Ecto neural progenitor cell (in vitro differentiated cells): ENCODE results near the gene CSTF3.
"Not testable (repeated sequence)": the region's sequence is repeated elsewhere in the genome, so short reads cannot be mapped to it uniquely, and the experiment has no call there.

Experiments
- DNase-seq: peaks from one replicate; pipeline ENCODE4 v3.0.0-alpha.2; 2018; ENCODE audit warnings: low spot score

CSTF3 gene

GRCh38 chr11:33086017-33086416, 75.3 kb downstream of the CSTF3 start:
- no peak for DNase-seq

GRCh38 chr11:33083918-33084317, 77.4 kb downstream of the CSTF3 start:
- no peak for DNase-seq

- no peak for DNase-seq
Measured at GRCh38 chr11:33072465-33072864, 88.8 kb downstream of the CSTF3 start.

- no peak for DNase-seq
Measured at GRCh38 chr11:33068611-33069340, 92.5 kb downstream of the CSTF3 start.

- no peak for DNase-seq
Measured at GRCh38 chr11:33067294-33067693, 94.0 kb downstream of the CSTF3 start.

DNA sequence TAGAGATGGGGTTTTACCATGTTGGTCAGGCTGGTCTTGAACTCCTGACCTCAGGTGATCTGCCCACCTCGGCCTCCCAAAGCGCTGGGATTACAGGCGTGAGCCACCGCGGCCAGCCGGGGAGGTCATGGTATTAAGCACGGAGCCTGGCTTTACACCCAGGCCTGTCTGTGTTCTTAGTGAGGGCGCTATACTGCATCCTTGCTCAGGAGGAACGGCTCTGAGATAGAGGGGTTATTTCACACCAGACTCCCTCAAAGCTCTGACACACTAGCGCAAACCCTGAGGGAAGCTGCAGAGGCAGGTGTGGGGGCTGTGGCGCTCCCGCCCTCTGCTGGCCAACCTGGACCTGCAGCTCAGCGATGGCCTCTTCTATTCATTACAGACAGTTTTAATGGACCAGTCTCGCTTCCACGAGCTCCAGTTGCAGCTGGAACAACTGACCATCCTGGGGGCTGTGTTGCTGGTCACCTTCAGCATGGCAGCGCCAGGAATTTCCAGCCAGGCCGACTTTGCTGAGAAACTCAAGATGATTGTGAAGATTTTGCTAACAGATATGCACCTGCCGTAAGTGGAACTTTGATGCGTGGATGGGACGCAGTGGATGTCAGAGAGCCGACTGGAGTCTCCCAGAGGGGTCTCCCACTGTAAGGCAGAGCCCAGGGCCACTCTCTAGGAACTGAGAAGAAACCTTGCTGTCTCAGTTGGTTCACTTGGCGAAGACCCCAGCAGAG, 95.7 kb downstream of the CSTF3 start:
- peak; percentile 81 for DNase-seq

DNA sequence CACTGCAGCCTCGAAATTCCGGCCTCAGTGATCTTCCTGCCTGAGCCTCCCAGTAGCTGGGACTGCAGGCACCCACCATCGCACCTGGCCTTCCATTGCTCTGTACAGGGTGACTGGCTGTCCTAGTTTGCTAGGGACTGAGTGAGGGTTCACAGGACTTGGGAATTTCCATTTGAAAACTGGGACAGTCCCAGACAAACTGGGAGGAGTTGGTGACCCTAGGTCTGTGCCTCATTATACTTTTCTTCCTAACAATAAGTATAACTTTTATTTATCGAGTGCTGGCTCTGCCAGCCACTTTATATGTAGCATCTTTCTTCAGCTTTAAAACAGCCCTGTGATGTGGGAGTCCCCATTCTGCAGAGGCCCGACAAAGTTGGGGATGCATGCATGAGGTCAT, 96.4 kb downstream of the CSTF3 start:
- DNase-seq = no peak

DNA sequence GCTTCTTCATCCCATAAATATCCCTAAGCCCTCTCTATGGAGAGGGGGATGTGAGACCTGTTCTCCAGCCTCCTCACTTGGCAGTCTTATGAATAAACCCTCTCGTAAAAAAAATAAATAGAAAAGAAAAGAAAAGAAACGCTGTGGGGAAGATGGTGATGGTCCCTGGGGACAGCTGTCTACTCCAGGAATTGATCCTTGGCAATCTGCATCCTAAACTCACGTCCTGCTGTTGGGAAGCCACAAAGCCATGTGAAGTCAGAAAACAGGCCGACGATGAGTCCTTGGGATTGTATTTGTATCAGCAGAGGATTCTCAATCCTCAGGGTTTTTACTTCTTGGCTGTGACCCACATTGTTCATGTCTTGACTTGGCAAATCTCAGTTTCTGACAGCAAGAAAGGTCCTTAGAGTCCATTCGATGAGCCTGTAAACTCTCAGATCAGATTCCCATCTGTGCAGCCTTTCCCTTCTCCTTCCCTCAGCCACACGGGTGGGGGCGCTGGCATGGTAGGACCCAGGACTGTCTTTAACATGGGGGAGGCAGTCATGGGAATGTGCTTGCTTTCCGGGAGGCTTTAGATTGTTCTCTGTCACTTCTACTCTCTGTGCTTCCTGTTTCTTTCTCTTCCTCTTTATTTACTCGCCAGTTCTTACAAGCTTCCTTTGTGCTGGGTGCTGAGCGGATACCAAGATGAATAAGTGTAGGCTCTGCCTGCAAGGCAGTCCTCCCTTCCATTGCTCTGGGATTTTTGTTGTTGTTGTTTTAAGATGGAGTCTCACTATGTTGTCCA, 97.1 kb downstream of the CSTF3 start:
- DNase-seq = no peak

- no peak for DNase-seq
Measured at GRCh38 chr11:33063326-33063881, 97.9 kb downstream of the CSTF3 start.

- DNase-seq = no peak
Measured at GRCh38 chr11:33062137-33062536, 99.1 kb downstream of the CSTF3 start.

- DNase-seq = no peak
Measured at GRCh38 chr11:33060271-33060670, 101.0 kb downstream of the CSTF3 start.

DNA sequence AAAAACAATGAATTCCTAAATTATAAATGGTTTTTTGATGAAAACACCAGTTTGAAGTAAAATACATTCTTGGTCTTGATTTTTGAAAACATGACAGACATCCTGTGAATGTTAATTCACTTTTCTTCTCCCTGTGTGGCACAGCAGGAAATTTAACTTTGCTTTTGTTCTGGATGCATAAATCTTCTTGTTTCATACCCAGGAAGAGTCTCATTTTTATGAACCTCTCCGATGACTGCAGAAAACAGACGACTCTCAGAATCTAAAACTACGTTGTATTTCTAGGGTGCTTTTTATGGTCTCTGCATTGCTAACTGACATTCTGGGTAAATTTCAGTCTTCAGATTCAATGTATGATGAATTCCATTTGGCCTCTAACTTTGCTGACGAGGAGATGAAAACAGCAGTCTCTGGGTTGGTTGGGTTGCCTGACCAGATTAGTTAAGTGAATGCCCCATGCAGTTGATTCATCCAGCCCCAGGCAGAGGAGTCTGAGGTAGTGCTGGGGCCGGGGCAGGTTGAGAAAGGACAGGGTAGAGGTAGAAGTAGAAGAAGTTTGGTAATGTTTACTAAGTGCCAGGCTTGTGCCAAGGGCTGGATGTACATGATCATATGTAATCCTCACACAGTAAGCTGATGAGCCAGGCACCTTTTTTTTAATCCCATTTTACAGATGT, 101.8 kb downstream of the CSTF3 start:
- DNase-seq = no peak

DNA sequence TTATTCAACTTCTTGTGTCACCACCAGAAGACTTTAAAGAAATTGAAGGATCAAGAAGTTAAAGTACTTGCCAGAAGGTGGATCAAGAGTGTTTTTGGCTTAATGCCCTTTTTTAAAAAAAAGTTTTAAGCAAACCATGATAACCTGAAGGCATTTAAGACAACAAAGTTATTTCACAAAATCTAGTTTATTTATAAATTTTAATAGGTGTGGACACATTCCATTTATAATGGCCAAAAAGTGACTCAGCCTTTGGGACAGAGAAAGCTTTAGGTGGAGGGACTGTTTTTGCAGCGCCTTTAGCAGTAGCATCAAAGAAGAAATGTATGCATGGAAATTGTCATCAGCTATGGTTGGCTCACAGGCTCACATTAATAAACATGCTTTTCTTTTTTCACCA, 104.0 kb downstream of the CSTF3 start:
- DNase-seq = no peak

DNA sequence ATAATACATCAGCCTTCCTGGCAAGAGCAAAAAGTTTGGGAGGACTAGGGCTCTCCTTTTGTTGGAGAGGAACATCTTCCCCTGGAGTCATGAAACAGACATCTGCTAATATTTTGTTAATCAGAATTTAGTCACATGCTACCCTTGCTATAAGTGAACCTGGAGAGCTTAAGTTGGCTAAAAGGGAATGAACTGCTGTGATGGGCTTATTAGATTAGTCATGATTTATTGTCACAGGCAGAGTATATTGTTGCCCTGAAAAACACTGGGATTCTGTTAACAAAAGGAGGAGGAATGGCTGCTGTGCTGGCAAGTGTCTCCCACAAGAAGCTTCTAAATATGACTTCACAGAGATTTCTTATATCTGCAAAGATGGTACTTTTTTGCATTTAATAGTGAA, 105.9 kb downstream of the CSTF3 start:
- DNase-seq = no peak

- DNase-seq = no peak
Measured at GRCh38 chr11:33052231-33052630, 109.0 kb downstream of the CSTF3 start.

DNA sequence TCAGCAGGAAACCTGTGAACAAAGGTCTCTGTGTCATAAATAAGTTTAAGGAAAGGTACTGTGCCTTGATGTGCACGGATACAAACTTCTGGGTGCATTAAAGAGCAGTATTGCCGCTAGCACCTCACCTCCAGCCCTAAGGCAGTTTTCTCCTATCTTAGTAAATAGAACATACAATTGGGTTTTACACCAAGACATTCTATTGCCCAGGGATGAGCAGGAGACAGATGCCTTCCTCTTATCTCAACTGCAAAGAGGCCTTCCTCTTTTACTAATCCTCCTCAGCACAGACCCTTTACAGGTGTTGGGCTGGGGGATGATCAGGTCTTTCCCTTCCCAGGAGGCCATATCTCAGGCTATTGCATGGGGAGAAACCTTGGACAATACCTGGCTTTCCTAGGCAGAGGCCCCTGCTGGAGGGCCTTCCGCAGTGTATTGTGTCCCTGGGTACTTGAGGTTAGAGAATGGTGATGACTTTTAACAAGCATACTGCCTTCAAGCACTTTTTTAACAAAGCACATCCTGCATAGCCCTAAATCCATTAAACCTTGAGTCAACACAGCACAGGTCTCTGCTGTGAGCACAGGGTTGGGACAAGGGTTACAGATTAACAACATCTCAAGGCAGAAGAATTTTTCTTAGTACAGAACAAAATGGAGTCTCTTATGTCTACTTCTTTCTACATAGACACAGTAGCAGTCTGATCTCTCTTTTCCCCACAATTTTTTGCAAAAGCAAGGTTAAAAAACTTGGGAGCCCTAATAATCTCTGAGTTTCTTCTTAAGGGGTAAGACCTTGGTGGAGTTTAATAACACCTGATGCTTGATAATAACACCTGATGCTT, 111.5 kb downstream of the CSTF3 start:
- not testable (repeated sequence) for DNase-seq

- not testable (repeated sequence) for DNase-seq
Measured at GRCh38 chr11:33048701-33049100, 112.6 kb downstream of the CSTF3 start.

GRCh38 chr11:33045551-33046255, 115.6 kb downstream of the CSTF3 start:
- DNase-seq = no peak

- no peak for DNase-seq
Measured at GRCh38 chr11:33044285-33044756, 117.0 kb downstream of the CSTF3 start.

- DNase-seq = no peak
Measured at GRCh38 chr11:33043221-33043830, 118.0 kb downstream of the CSTF3 start.
